ENCODE data around the gene CAGE1. TPM values are rescaled to one million over a fixed set of nuclear protein-coding genes. Genes with fewer than 3 reads are reported as not detected.

Gene CAGE1
- total and polyA plus RNA-seq, 2 donors (not counting 1 experiment from before 2014, with no cell fraction given) = 0.17 TPM; not detected in 1

- DNase-seq (ENCODE audit: low read depth in 2 of 2) = no peak
- Histone ChIP-seq H3K9me3 (ENCODE audit: control insufficient read depth, insufficient read depth, low read depth, low read length) (no peaks in the 10 kb centered on the region), H3K4me2 (ENCODE audit: extremely low read depth, insufficient read depth, low read length) (peak overlapping the region; percentile 98), H3K4me3 (replicated peaks in 1 of 4; ENCODE audit: control extremely low read depth in 1 of 4, insufficient read depth in 1 of 4, low read depth in 3 of 4, low read length in 4 of 4) (peak overlapping the region; percentile 91 to 97 (median 93)), H3K4me1 (ENCODE audit: control insufficient read depth, extremely low read depth, insufficient read depth, low read length) (peaks cover 4% of the 10 kb centered on the region), H3K36me3 (ENCODE audit: control insufficient read depth, insufficient read depth, low read length) (no peaks in the 10 kb centered on the region), H2AFZ (ENCODE audit: low read length) (peak overlapping the region; percentile 92), H4K20me1 (ENCODE audit: control insufficient read depth, extremely low read depth, insufficient read depth, low read length) (no peaks in the 10 kb centered on the region), H3K27ac (ENCODE audit: insufficient read depth, low read length) (peak overlapping the region; percentile 89), H3K79me2 (ENCODE audit: control insufficient read depth, insufficient read depth, low read length) (peaks cover 25% of the 10 kb centered on the region), H3K27me3 (ENCODE audit: control insufficient read depth, insufficient read depth, low read length) (no peaks in the 10 kb centered on the region), H3K9ac (ENCODE audit: insufficient read depth, low read length) (peak overlapping the region; percentile 82)
- TF ChIP-seq EZH2 (IDR thresholded peaks at IDR 0.05; ENCODE audit: low read length, missing control alignments) (no peak), CTCF (conservative IDR thresholded peaks at IDR 0.05 in 1 of 2, IDR thresholded peaks at IDR 0.05 in 1 of 2; ENCODE audit: low read depth in 1 of 2, low read length in 2 of 2) (no peak)
These were observed 810 bp upstream of the CAGE1 start for GRCh38 chr6:7390226-7390878.

GRCh38 chr6:7389162-7389450 is 436 bp downstream of the CAGE1 start:
- Histone ChIP-seq H3K9ac (ENCODE audit: insufficient read depth, low read length) (peak overlapping the region; percentile 82), H3K27me3 (ENCODE audit: control insufficient read depth, insufficient read depth, low read length) (no peaks in the 10 kb centered on the region), H3K36me3 (ENCODE audit: control insufficient read depth, insufficient read depth, low read length) (no peaks in the 10 kb centered on the region), H3K4me2 (ENCODE audit: extremely low read depth, insufficient read depth, low read length) (peak overlapping the region; percentile 98), H3K9me3 (ENCODE audit: control insufficient read depth, insufficient read depth, low read depth, low read length) (no peaks in the 10 kb centered on the region), H3K79me2 (ENCODE audit: control insufficient read depth, insufficient read depth, low read length) (peaks cover 25% of the 10 kb centered on the region), H4K20me1 (ENCODE audit: control insufficient read depth, extremely low read depth, insufficient read depth, low read length) (no peaks in the 10 kb centered on the region), H2AFZ (ENCODE audit: low read length) (peak overlapping the region; percentile 99), H3K27ac (ENCODE audit: insufficient read depth, low read length) (peak overlapping the region; percentile 89), H3K4me1 (ENCODE audit: control insufficient read depth, extremely low read depth, insufficient read depth, low read length) (peaks cover 4% of the 10 kb centered on the region), H3K4me3 (replicated peaks in 1 of 4; ENCODE audit: control extremely low read depth in 1 of 4, insufficient read depth in 1 of 4, low read depth in 3 of 4, low read length in 4 of 4) (peak overlapping the region; percentile 91 to 97 (median 93))
- TF ChIP-seq CTCF (conservative IDR thresholded peaks at IDR 0.05 in 1 of 2, IDR thresholded peaks at IDR 0.05 in 1 of 2; ENCODE audit: low read depth in 1 of 2, low read length in 2 of 2) = no peak
- TF ChIP-seq EZH2 (IDR thresholded peaks at IDR 0.05; ENCODE audit: low read length, missing control alignments) = no peak
- DNase-seq (ENCODE audit: low read depth in 2 of 2) = peak in 1 of 2 donors; percentile 73

GRCh38 chr6:7381092-7381491 is 8.4 kb downstream of the CAGE1 start:
- DNase-seq (ENCODE audit: low read depth in 2 of 2) = no peak
- no peaks in the 10 kb centered on the region for H3K79me2 ChIP-seq (ENCODE audit: control insufficient read depth, insufficient read depth, low read length)
- no peaks in the 10 kb centered on the region for H3K27me3 ChIP-seq (ENCODE audit: control insufficient read depth, insufficient read depth, low read length)
- no peaks in the 10 kb centered on the region for H4K20me1 ChIP-seq (ENCODE audit: control insufficient read depth, extremely low read depth, insufficient read depth, low read length)
- no peaks in the 10 kb centered on the region for H3K9me3 ChIP-seq (ENCODE audit: control insufficient read depth, insufficient read depth, low read depth, low read length)
- H3K4me1 ChIP-seq (ENCODE audit: control insufficient read depth, extremely low read depth, insufficient read depth, low read length) = no peaks in the 10 kb centered on the region
- H3K9ac ChIP-seq (ENCODE audit: insufficient read depth, low read length) = no peak overlapping the region
- no peak overlapping the region for H3K4me3 ChIP-seq (replicated peaks in 1 of 4; ENCODE audit: control extremely low read depth in 1 of 4, insufficient read depth in 1 of 4, low read depth in 3 of 4, low read length in 4 of 4)
- no peak overlapping the region for H3K27ac ChIP-seq (ENCODE audit: insufficient read depth, low read length)
- TF ChIP-seq CTCF (conservative IDR thresholded peaks at IDR 0.05 in 1 of 2, IDR thresholded peaks at IDR 0.05 in 1 of 2; ENCODE audit: low read depth in 1 of 2, low read length in 2 of 2) (no peak), EZH2 (IDR thresholded peaks at IDR 0.05; ENCODE audit: low read length, missing control alignments) (no peak)
- H2AFZ ChIP-seq (ENCODE audit: low read length) = no peak overlapping the region
- no peak overlapping the region for H3K4me2 ChIP-seq (ENCODE audit: extremely low read depth, insufficient read depth, low read length)
- H3K36me3 ChIP-seq (ENCODE audit: control insufficient read depth, insufficient read depth, low read length) = no peaks in the 10 kb centered on the region

All from fibroblast of lung (primary cell).